Chondrocyte (in vitro differentiated cells): ENCODE measurements around the gene RBM33. TPM values are rescaled to one million over a fixed set of nuclear protein-coding genes. Genes with fewer than 3 reads are reported as not detected.

Experiments used
- DNase-seq: peaks from one replicate; pipeline ENCODE4 v3.0.0; 2021; ENCODE audit warnings: mixed read lengths, low spot score
- H3K27ac Mint-ChIP-seq: one replicate; pipeline ENCODE4 v1.8.0; 2021; ENCODE audit warnings: mild to moderate bottlenecking, moderate library complexity, mixed read lengths; ENCODE audit not compliant: unreplicated experiment
- H3K27me3 Mint-ChIP-seq: 2 replicates; pipeline ENCODE4 v1.8.0; 2021; ENCODE audit warnings: low read depth, mixed read lengths
- H3K36me3 Mint-ChIP-seq: 2 replicates; pipeline ENCODE4 v1.8.0; 2021; ENCODE audit warnings: low read depth, mixed read lengths
- H3K4me1 Mint-ChIP-seq: 2 replicates; pipeline ENCODE4 v1.8.0; 2021; ENCODE audit warnings: low read depth, mild to moderate bottlenecking, mixed read lengths
- H3K4me3 Mint-ChIP-seq: one replicate; pipeline ENCODE4 v1.8.0; 2021; ENCODE audit warnings: mild to moderate bottlenecking, moderate library complexity, mixed read lengths; ENCODE audit not compliant: unreplicated experiment
- H3K9me3 Mint-ChIP-seq: 2 replicates; pipeline ENCODE4 v1.8.0; 2021; ENCODE audit warnings: low read depth, mixed read lengths
- CTCF ChIP-seq: fragments of 200-600 bp; sonication (generic); IDR thresholded peaks from 2 replicates; pipeline ENCODE4 v1.5.0; 2021; ENCODE audit warnings: antibody characterized with exemption, mild to moderate bottlenecking, moderate library complexity
- total RNA-seq: library from RNA; stranded (reverse); gene quantifications from 3 replicates; pipeline ENCODE4 v1.2.1, GENCODE V29; 2021

Gene RBM33
- total RNA-seq, 1 donor from 2014 or later: 43.8 TPM

- peaks cover 18% of the 10 kb centered on the region for H3K36me3 Mint-ChIP-seq
- no peak for DNase-seq
- H3K4me3 Mint-ChIP-seq: no peak overlapping the region
- TF ChIP-seq CTCF: no peak
- H3K27me3 Mint-ChIP-seq: no peaks in the 10 kb centered on the region
- no peaks in the 10 kb centered on the region for H3K9me3 Mint-ChIP-seq
- H3K27ac Mint-ChIP-seq: no peak overlapping the region
- no peaks in the 10 kb centered on the region for H3K4me1 Mint-ChIP-seq
Measured at GRCh38 chr7:155744971-155745683, 100.7 kb downstream of the RBM33 start.

GRCh38 chr7:155745737-155746136, 101.3 kb downstream of the RBM33 start:
- H3K36me3 Mint-ChIP-seq: peaks cover 16% of the 10 kb centered on the region
- H3K4me3 Mint-ChIP-seq: no peak overlapping the region
- H3K4me1 Mint-ChIP-seq: no peaks in the 10 kb centered on the region
- no peaks in the 10 kb centered on the region for H3K27me3 Mint-ChIP-seq
- no peak for TF ChIP-seq CTCF
- H3K9me3 Mint-ChIP-seq: no peaks in the 10 kb centered on the region
- no peak for DNase-seq
- no peak overlapping the region for H3K27ac Mint-ChIP-seq

DNA sequence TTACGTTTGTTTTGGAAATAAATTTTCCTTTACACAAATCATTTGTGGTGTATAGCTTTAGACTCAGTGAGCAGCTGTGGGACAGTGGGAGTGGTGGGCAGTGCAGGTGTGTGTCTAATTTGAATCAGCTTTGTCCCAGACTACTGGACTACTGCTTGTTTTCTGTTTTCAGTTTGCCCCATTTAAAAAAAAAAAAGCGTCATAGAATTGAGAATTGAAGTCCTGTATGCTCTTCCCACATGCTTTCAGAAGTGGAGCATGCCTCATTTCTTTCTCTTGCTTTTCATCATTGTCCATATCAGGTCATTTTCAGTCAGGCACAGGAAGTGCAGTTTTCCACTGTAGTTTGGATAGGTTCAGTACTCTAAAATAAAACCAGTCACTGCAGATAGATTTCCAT, 101.7 kb downstream of the RBM33 start:
- DNase-seq: no peak
- Mint-ChIP-seq H3K36me3 (peaks cover 16% of the 10 kb centered on the region), H3K27me3 (no peaks in the 10 kb centered on the region), H3K4me3 (no peak overlapping the region), H3K27ac (no peak overlapping the region), H3K9me3 (no peaks in the 10 kb centered on the region), H3K4me1 (no peaks in the 10 kb centered on the region)
- no peak for TF ChIP-seq CTCF

GRCh38 chr7:155747209-155747608, 102.7 kb downstream of the RBM33 start:
- no peak for DNase-seq
- Mint-ChIP-seq H3K36me3 (peaks cover 11% of the 10 kb centered on the region), H3K4me1 (no peaks in the 10 kb centered on the region), H3K4me3 (no peak overlapping the region), H3K27me3 (no peaks in the 10 kb centered on the region), H3K27ac (no peak overlapping the region), H3K9me3 (no peaks in the 10 kb centered on the region)
- TF ChIP-seq CTCF: no peak

GRCh38 chr7:155749578-155749977, 105.1 kb downstream of the RBM33 start:
- no peak for DNase-seq
- Mint-ChIP-seq H3K4me1 (no peaks in the 10 kb centered on the region), H3K9me3 (no peaks in the 10 kb centered on the region), H3K36me3 (peaks cover 4% of the 10 kb centered on the region), H3K27me3 (no peaks in the 10 kb centered on the region), H3K27ac (no peak overlapping the region), H3K4me3 (no peak overlapping the region)
- no peak for TF ChIP-seq CTCF
